ENCODE measurements around the gene PPP1R1A.

The PPP1R1A gene

DNA sequence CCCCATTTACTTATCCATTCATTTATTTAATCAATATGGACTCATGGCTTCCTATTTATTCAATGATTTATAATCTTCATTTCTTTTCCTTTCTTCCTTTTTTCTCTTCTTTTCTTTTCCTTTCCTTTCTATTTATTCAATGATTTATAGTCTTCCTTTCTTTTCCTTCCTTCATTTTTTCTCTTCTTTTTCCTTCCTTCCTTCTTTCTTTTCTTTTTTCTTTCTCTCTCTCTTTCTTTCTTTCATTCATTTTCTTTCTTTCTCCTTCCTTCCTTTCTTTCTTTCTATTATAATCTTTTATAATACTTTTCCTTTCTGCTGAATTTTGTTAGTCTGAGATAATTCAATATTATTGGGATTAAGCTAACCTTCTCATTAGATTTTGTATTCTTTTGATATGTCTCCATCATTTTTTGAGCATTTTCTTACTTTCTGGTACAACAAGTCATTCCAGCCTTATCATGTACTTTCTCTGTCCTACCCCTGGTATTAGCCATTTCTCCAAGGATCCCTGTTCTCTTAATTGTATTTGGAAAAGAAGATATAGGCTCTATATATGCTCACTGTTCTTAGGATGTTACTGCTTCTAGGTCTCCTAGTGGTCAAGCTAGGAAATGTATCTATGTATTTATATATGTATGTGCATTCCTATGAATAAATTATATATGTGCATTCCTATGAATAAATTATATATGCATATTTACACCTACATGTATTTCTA is 34.2 kb upstream of the PPP1R1A start:
- Histone ChIP-seq H3K27me3 (ENCODE audit: control insufficient read depth, insufficient read depth, low read length) (no peaks in the 10 kb centered on the region), H3K27ac (ENCODE audit: low read length) (no peak overlapping the region), H3K36me3 (ENCODE audit: control insufficient read depth, insufficient read depth, low read length) (no peaks in the 10 kb centered on the region), H3K9me3 (ENCODE audit: control insufficient read depth, insufficient read depth, low read length) (no peaks in the 10 kb centered on the region), H3K4me1 (ENCODE audit: control insufficient read depth, insufficient read depth, low read length) (no peaks in the 10 kb centered on the region), H3K4me3 (ENCODE audit: low read length) (no peak overlapping the region)
- no peak for DNase-seq (ENCODE audit: low read depth, low spot score)

- H3K36me3 ChIP-seq (ENCODE audit: control insufficient read depth, insufficient read depth, low read length): no peaks in the 10 kb centered on the region
- WGBS (ENCODE audit: insufficient coverage, insufficient read length): no CpG with 5 or more reads among the region's 6 CpGs
- no peaks in the 10 kb centered on the region for H3K4me1 ChIP-seq (ENCODE audit: control insufficient read depth, insufficient read depth, low read length)
- no peak overlapping the region for H3K4me3 ChIP-seq (ENCODE audit: low read length)
- H3K27ac ChIP-seq (ENCODE audit: low read length): no peak overlapping the region
- peaks cover 2% of the 10 kb centered on the region for H3K27me3 ChIP-seq (ENCODE audit: control insufficient read depth, insufficient read depth, low read length)
- no peak for DNase-seq (ENCODE audit: low read depth, low spot score)
- no peaks in the 10 kb centered on the region for H3K9me3 ChIP-seq (ENCODE audit: control insufficient read depth, insufficient read depth, low read length)
Observed at GRCh38 chr12:54616933-54617680, 28.6 kb upstream of the PPP1R1A start.

DNA sequence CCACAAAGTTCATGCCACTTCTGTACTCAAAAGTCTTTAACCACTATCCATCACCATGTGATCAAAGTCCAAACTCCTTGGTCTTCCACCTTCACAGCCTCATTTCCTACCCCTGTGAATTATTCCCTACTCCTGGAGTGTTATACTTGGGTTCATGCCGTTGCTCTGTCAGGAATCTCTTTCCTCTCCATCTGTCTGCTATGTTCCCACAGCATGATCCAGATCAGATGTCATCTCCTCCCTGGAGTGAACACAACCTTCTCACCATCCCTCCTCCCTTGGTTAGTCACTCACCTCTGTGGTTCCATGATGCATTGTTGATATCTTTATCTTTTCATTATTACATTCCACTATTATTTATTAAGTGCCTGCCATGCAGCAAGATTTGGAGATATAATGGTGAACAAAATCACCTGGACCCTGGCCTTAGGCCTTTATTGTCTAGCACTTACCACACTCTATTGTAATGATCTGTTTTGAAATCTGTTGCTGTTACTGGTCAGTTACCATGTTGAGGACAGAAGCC is 23.8 kb upstream of the PPP1R1A start:
- Histone ChIP-seq H3K36me3 (ENCODE audit: control insufficient read depth, insufficient read depth, low read length) (no peaks in the 10 kb centered on the region), H3K4me3 (ENCODE audit: low read length) (no peak overlapping the region), H3K4me1 (ENCODE audit: control insufficient read depth, insufficient read depth, low read length) (no peaks in the 10 kb centered on the region), H3K9me3 (ENCODE audit: control insufficient read depth, insufficient read depth, low read length) (no peaks in the 10 kb centered on the region), H3K27me3 (ENCODE audit: control insufficient read depth, insufficient read depth, low read length) (peaks cover 12% of the 10 kb centered on the region), H3K27ac (ENCODE audit: low read length) (no peak overlapping the region)
- no CpG with 5 or more reads among the region's 1 CpG for WGBS (ENCODE audit: insufficient coverage, insufficient read length)
- no peak for DNase-seq (ENCODE audit: low read depth, low spot score)

DNA sequence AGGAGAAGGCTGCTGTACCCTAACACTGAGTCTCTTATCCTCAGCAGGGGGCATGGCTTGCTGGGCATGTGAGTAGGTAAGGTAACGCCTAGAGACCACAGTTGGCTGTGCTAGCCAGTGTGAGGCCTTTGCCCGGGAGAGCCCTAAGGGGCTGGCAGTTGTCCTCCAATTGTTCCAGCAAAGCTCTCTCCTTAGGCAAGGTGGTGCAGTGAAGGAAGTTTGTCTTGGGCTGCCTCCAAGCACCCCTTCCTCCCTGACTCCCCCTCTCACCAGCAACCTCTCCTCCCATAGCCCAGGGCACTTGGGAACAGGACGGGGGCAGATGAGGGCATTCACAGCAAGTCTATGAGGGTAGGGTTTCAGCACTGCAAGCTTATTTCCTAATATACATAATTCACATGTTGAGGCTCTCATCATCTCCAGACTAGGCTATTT is 23.3 kb upstream of the PPP1R1A start:
- Histone ChIP-seq H3K27ac (ENCODE audit: low read length) (no peak overlapping the region), H3K4me1 (ENCODE audit: control insufficient read depth, insufficient read depth, low read length) (no peaks in the 10 kb centered on the region), H3K36me3 (ENCODE audit: control insufficient read depth, insufficient read depth, low read length) (no peaks in the 10 kb centered on the region), H3K27me3 (ENCODE audit: control insufficient read depth, insufficient read depth, low read length) (peaks cover 12% of the 10 kb centered on the region), H3K9me3 (ENCODE audit: control insufficient read depth, insufficient read depth, low read length) (no peaks in the 10 kb centered on the region), H3K4me3 (ENCODE audit: low read length) (no peak overlapping the region)
- WGBS (ENCODE audit: insufficient coverage, insufficient read length): no CpG with 5 or more reads among the region's 3 CpGs
- DNase-seq (ENCODE audit: low read depth, low spot score): no peak

DNA sequence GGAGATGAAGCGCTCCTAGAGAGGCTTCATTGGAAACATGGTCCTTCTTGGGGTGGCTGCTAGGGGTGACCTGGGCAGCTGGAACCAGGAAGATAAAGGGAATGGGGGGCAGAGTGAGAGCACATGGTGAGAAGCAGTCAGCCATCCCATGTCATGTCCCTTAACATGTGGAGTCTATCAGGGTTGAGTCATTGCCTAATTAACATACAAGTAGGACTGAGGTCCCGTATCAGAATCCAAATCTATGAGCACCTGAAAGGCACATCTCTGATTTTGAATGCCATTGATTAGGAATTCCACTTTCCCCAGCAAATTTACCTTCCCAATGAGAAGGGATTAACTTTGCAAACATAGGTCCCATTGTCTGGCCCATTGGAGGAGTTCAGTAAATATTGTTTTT is 20.3 kb upstream of the PPP1R1A start:
- H3K27me3 ChIP-seq (ENCODE audit: control insufficient read depth, insufficient read depth, low read length): peaks cover 12% of the 10 kb centered on the region
- no peaks in the 10 kb centered on the region for H3K4me1 ChIP-seq (ENCODE audit: control insufficient read depth, insufficient read depth, low read length)
- no peak overlapping the region for H3K4me3 ChIP-seq (ENCODE audit: low read length)
- no CpG with 5 or more reads among the region's 2 CpGs for WGBS (ENCODE audit: insufficient coverage, insufficient read length)
- no peak overlapping the region for H3K27ac ChIP-seq (ENCODE audit: low read length)
- no peak for DNase-seq (ENCODE audit: low read depth, low spot score)
- no peaks in the 10 kb centered on the region for H3K9me3 ChIP-seq (ENCODE audit: control insufficient read depth, insufficient read depth, low read length)
- no peaks in the 10 kb centered on the region for H3K36me3 ChIP-seq (ENCODE audit: control insufficient read depth, insufficient read depth, low read length)

- H3K9me3 ChIP-seq (ENCODE audit: control insufficient read depth, insufficient read depth, low read length): no peaks in the 10 kb centered on the region
- no peaks in the 10 kb centered on the region for H3K36me3 ChIP-seq (ENCODE audit: control insufficient read depth, insufficient read depth, low read length)
- no peaks in the 10 kb centered on the region for H3K4me1 ChIP-seq (ENCODE audit: control insufficient read depth, insufficient read depth, low read length)
- no peak overlapping the region for H3K27ac ChIP-seq (ENCODE audit: low read length)
- no peak overlapping the region for H3K4me3 ChIP-seq (ENCODE audit: low read length)
- no peak for DNase-seq (ENCODE audit: low read depth, low spot score)
- WGBS (ENCODE audit: insufficient coverage, insufficient read length): no CpG with 5 or more reads among the region's 6 CpGs
- peaks cover 12% of the 10 kb centered on the region for H3K27me3 ChIP-seq (ENCODE audit: control insufficient read depth, insufficient read depth, low read length)
Observed at GRCh38 chr12:54608156-54608555, 19.7 kb upstream of the PPP1R1A start.

DNA sequence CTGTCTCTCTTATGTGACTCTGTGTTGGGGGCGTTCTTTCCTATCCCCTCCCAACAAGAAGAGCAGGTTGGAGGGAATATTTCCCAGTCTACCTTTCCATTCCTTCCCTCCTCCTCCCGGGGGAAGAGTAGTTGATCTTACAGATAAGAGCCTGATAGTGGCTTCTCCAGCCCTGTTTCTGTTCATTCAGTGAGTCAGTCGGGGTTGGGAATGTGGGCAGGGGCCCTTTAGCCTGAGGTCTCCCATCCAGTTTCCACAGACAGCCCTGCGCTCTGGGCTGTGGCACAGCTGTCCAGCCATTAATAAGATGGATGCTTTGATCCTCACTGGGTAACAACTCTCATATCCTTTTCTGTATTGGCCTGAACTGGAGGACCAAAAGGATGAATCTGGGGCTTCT is 18.1 kb upstream of the PPP1R1A start:
- no peak overlapping the region for H3K27ac ChIP-seq (ENCODE audit: low read length)
- no CpG with 5 or more reads among the region's 4 CpGs for WGBS (ENCODE audit: insufficient coverage, insufficient read length)
- no peaks in the 10 kb centered on the region for H3K9me3 ChIP-seq (ENCODE audit: control insufficient read depth, insufficient read depth, low read length)
- H3K4me1 ChIP-seq (ENCODE audit: control insufficient read depth, insufficient read depth, low read length): no peaks in the 10 kb centered on the region
- no peak for DNase-seq (ENCODE audit: low read depth, low spot score)
- no peak overlapping the region for H3K4me3 ChIP-seq (ENCODE audit: low read length)
- H3K36me3 ChIP-seq (ENCODE audit: control insufficient read depth, insufficient read depth, low read length): no peaks in the 10 kb centered on the region
- peaks cover 8% of the 10 kb centered on the region; the same call in 1 of the 2 replicates for H3K27me3 ChIP-seq (ENCODE audit: control insufficient read depth, insufficient read depth, low read length)

- H3K4me3 ChIP-seq (ENCODE audit: low read length): no peak overlapping the region
- H3K9me3 ChIP-seq (ENCODE audit: control insufficient read depth, insufficient read depth, low read length): no peaks in the 10 kb centered on the region
- no peaks in the 10 kb centered on the region for H3K4me1 ChIP-seq (ENCODE audit: control insufficient read depth, insufficient read depth, low read length)
- no CpG with 5 or more reads among the region's 6 CpGs for WGBS (ENCODE audit: insufficient coverage, insufficient read length)
- H3K27ac ChIP-seq (ENCODE audit: low read length): no peak overlapping the region
- peaks cover 6% of the 10 kb centered on the region; the same call in 1 of the 2 replicates for H3K27me3 ChIP-seq (ENCODE audit: control insufficient read depth, insufficient read depth, low read length)
- no peaks in the 10 kb centered on the region for H3K36me3 ChIP-seq (ENCODE audit: control insufficient read depth, insufficient read depth, low read length)
- no peak for DNase-seq (ENCODE audit: low read depth, low spot score)
Observed at GRCh38 chr12:54605138-54605970, 16.9 kb upstream of the PPP1R1A start.

DNA sequence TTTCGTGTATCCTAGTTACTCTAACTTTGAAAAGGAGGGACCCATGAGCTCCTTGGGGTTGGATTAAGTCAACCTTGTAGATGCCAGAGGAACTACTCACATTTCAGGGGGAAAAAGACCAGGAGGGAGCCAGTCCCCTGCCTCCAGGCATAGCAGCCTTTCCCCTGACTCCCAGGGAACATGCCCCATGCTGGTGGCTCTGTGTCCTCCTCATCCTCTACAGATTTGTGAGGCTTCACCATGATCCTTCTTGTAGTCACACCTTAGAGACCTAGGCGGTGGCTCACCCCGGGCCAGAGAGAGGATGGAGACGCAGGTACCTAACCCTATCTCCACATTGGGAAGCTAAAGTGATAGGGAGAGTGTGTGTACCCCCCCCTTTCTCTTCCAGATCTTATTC is 16.0 kb upstream of the PPP1R1A start:
- Histone ChIP-seq H3K4me1 (ENCODE audit: control insufficient read depth, insufficient read depth, low read length) (no peaks in the 10 kb centered on the region), H3K36me3 (ENCODE audit: control insufficient read depth, insufficient read depth, low read length) (no peaks in the 10 kb centered on the region), H3K4me3 (ENCODE audit: low read length) (no peak overlapping the region), H3K9me3 (ENCODE audit: control insufficient read depth, insufficient read depth, low read length) (no peaks in the 10 kb centered on the region), H3K27me3 (ENCODE audit: control insufficient read depth, insufficient read depth, low read length) (peaks cover 6% of the 10 kb centered on the region; the same call in 1 of the 2 replicates), H3K27ac (ENCODE audit: low read length) (no peak overlapping the region)
- no peak for DNase-seq (ENCODE audit: low read depth, low spot score)
- WGBS (ENCODE audit: insufficient coverage, insufficient read length): no CpG with 5 or more reads among the region's 4 CpGs

DNA sequence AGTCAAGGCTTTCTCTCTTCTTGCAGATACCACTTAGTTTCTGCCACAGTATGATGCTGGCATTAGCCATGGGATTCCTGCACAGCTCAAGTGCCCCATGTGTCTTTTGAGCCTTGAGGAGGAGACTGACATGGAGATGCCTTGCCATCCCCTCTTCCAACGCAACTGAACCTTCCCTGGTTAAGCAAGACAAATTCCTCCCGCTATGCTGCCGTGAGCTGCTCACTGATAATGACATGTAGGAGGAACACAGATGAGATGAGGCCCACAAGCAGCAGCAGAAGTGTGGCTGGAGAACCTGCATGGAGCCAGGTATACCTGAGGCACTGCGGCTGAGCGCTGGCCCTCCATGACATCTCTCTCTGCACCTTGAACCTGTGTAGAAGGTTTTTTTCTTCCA is 15.4 kb upstream of the PPP1R1A start:
- WGBS (ENCODE audit: insufficient coverage, insufficient read length): no CpG with 5 or more reads among the region's 5 CpGs
- Histone ChIP-seq H3K27me3 (ENCODE audit: control insufficient read depth, insufficient read depth, low read length) (peaks cover 1% of the 10 kb centered on the region; the same call in 1 of the 2 replicates), H3K27ac (ENCODE audit: low read length) (no peak overlapping the region), H3K9me3 (ENCODE audit: control insufficient read depth, insufficient read depth, low read length) (no peaks in the 10 kb centered on the region), H3K4me3 (ENCODE audit: low read length) (no peak overlapping the region), H3K4me1 (ENCODE audit: control insufficient read depth, insufficient read depth, low read length) (no peaks in the 10 kb centered on the region), H3K36me3 (ENCODE audit: control insufficient read depth, insufficient read depth, low read length) (no peaks in the 10 kb centered on the region)
- no peak for DNase-seq (ENCODE audit: low read depth, low spot score)
